Measurements from ENCODE around the gene RPRD1A. TPM values are rescaled to one million over a fixed set of nuclear protein-coding genes. Genes with fewer than 3 reads are reported as not detected.
"Not testable (repeated sequence)": the region's sequence is repeated elsewhere in the genome, so short reads cannot be mapped to it uniquely, and the experiment has no call there.

Gene RPRD1A
- total and polyA plus RNA-seq, 7 donors = 24.9 to 67.1 (median 49.4) TPM

- H3K9me3 ChIP-seq = peaks cover 9% of the 10 kb centered on the region
- H3K27me3 ChIP-seq (ENCODE audit: insufficient read depth in 3 of 3, low read length in 2 of 3) = no peaks in the 10 kb centered on the region
- H3K27ac ChIP-seq = no peak overlapping the region
- H3K4me1 ChIP-seq = no peaks in the 10 kb centered on the region
- intact Hi-C loops (cut with DNase I) = no loop called here
- H3K36me3 ChIP-seq (ENCODE audit: insufficient read depth in 1 of 2, low read depth in 1 of 2) = no peaks in the 10 kb centered on the region
- no peak for TF ChIP-seq CTCF (IDR thresholded peaks at IDR 0.05)
- no peak overlapping the region for H3K4me3 ChIP-seq
- DNase-seq (no peak), ATAC-seq (no peak)
- 78 to 100% (median 85%) methylated on average over 4 of the region's 4 CpGs for WGBS, 3 donors
Observed at GRCh38 chr18:36085195-36085594, 17.8 kb upstream of the RPRD1A start.

GRCh38 chr18:36083729-36084128 lies 16.4 kb upstream of the RPRD1A start:
- intact Hi-C loops (cut with DNase I) = no loop called here
- WGBS, 3 donors = 77 to 78% (median 78%) methylated on average over 2 of the region's 2 CpGs
- H3K36me3 ChIP-seq (ENCODE audit: insufficient read depth in 1 of 2, low read depth in 1 of 2) = no peaks in the 10 kb centered on the region
- H3K9me3 ChIP-seq = peaks cover 9% of the 10 kb centered on the region
- no peak for TF ChIP-seq CTCF (IDR thresholded peaks at IDR 0.05)
- H3K4me1 ChIP-seq = no peaks in the 10 kb centered on the region
- no peak overlapping the region for H3K27ac ChIP-seq
- no peak overlapping the region for H3K4me3 ChIP-seq
- ATAC-seq = no peak
- no peak for DNase-seq
- H3K27me3 ChIP-seq (ENCODE audit: insufficient read depth in 3 of 3, low read length in 2 of 3) = no peaks in the 10 kb centered on the region

- H3K9me3 ChIP-seq; H3K27me3 ChIP-seq (ENCODE audit: insufficient read depth in 3 of 3, low read length in 2 of 3); H3K4me1 ChIP-seq; H3K27ac ChIP-seq; intact Hi-C loops (cut with DNase I); DNase-seq; H3K36me3 ChIP-seq (ENCODE audit: insufficient read depth in 1 of 2, low read depth in 1 of 2); H3K4me3 ChIP-seq; ATAC-seq: not testable (repeated sequence)
- 86 to 90% (median 86%) methylated on average over 2 of the region's 2 CpGs for WGBS, 3 donors
Observed at GRCh38 chr18:36081118-36081517, 13.8 kb upstream of the RPRD1A start.

DNA sequence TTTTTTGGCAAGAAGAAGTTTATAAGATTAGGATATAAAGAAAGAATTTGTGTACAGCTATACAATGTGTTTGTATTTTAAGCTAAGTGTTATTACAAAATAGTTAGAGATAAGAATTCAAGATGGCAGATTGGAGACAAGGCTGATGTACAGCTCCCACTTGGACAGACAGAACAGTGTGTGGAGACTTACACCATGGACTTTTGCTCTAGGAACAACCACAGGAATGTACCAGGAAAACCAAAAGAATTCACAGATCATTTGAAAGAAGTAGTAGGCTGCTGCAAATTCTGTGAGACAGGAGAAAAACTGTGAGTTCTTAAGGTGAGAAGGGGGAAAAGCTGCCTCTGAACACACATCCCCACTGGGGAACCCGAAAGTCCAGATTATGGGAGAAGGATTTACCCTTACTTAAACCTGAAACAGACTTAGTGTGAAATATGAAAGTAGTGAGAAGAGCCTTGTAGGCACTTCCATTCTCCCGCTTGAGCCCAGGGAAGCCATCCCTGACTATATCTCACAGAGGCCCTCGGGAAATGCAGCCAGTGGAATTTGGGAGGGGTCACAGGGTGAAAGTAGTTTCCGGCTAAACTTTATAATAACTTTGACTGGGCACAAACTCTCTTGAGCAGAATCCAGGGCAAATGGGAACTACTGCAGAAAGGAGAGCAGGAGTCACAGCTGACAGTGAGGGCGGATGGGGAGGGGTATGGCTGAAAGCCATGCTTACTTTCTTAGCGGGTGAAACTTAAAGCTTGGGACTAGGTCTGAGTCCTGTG lies 11.6 kb upstream of the RPRD1A start:
- no peak overlapping the region for H3K27ac ChIP-seq
- DNase-seq = no peak
- no peak overlapping the region for H3K4me3 ChIP-seq
- no peaks in the 10 kb centered on the region for H3K36me3 ChIP-seq (ENCODE audit: insufficient read depth in 1 of 2, low read depth in 1 of 2)
- no peak for ATAC-seq
- no peaks in the 10 kb centered on the region for H3K27me3 ChIP-seq (ENCODE audit: insufficient read depth in 3 of 3, low read length in 2 of 3)
- H3K9me3 ChIP-seq = peaks cover 9% of the 10 kb centered on the region
- 75% methylated on average over 6 of the region's 6 CpGs for WGBS, 3 donors
- no peaks in the 10 kb centered on the region for H3K4me1 ChIP-seq
- TF ChIP-seq CTCF (IDR thresholded peaks at IDR 0.05) = no peak
- intact Hi-C loops (cut with DNase I) = no loop called here

DNA sequence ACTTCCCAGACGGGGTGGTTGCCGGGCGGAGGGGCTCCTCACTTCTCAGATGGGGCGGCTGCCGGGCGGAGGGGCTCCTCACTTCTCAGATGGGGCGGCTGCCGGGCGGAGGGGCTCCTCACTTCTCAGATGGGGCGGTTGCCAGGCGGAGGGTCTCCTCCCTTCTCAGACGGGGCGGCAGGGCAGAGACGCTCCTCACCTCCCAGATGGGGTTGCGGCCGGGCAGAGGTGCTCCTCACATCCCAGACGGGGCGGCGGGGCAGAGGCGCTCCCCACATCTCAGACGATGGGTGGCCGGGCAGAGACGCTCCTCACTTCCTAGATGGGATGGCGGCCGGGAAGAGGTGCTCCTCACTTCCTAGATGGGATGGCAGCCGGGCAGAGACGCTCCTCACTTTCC lies 10.4 kb upstream of the RPRD1A start:
- DNase-seq; intact Hi-C loops (cut with DNase I); ATAC-seq; H3K9me3 ChIP-seq; H3K4me3 ChIP-seq; H3K27me3 ChIP-seq (ENCODE audit: insufficient read depth in 3 of 3, low read length in 2 of 3); H3K27ac ChIP-seq; H3K36me3 ChIP-seq (ENCODE audit: insufficient read depth in 1 of 2, low read depth in 1 of 2); H3K4me1 ChIP-seq: not testable (repeated sequence)
- WGBS, 3 donors = 95 to 96% methylated on average over 11 to 25 of the region's 27 CpGs; no CpG with 5 or more reads in 1 of the 3 donors
